HG02623 (cell line): ENCODE results near the gene FOXL1.

ENCODE experiments used
- ATAC-seq: cut with Tn5 transposase; IDR thresholded peaks from one replicate; pipeline ENCODE4 v1.9.1; 2021; ENCODE audit warnings: moderate library complexity; ENCODE audit not compliant: unreplicated experiment

The FOXL1 gene

DNA sequence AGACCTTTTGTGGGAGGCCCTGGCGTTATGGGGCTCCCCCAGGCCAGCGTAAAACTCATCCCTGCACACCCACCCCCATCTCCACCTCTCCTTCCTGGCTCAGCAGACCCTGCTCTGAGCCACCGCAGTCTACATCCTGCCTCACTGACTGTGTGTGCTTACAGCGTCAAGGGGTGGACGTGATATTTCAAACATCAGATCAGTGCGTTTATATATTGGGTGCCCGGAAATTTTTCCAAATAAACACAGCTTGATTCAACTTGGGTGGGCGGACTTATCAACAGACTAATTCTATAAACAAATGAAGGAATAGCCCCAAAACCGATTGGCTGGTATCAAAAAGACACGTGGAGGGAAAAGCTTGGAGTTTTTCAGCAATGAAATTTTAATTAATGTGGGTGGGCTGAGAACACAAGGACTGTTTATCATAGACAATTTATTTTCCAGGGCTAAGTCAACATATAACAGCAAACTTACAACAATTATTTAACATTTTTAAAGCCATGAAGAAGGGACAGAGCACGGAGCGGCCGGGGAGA lies at the start of gene FOXL1:
FOXL1 (plus strand) TSS at position 489 of the 539 bp plus-strand sequence. CDS start 175 bp downstream, outside the sequence.
- no peak for ATAC-seq

DNA sequence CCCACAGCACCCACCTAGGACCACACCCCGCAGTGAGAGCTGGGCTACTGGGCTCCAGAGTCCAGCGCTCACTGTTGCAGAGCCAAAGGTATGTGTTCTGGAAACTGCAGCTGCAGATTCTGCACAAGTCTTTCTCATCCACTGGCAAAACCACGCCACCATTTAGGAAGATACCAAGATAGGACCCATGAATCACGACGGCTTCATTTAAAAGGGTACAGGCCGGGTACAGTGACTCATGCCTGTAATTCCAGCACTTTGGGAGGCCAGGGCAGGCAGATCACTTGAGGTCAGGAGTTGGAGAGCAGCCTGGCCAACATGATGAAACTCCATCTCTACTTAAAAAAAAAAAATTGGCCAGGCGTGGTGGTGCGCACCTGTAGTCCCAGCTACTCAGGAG lies 49.2 kb upstream of the FOXL1 start:
- ATAC-seq, result no peak

DNA sequence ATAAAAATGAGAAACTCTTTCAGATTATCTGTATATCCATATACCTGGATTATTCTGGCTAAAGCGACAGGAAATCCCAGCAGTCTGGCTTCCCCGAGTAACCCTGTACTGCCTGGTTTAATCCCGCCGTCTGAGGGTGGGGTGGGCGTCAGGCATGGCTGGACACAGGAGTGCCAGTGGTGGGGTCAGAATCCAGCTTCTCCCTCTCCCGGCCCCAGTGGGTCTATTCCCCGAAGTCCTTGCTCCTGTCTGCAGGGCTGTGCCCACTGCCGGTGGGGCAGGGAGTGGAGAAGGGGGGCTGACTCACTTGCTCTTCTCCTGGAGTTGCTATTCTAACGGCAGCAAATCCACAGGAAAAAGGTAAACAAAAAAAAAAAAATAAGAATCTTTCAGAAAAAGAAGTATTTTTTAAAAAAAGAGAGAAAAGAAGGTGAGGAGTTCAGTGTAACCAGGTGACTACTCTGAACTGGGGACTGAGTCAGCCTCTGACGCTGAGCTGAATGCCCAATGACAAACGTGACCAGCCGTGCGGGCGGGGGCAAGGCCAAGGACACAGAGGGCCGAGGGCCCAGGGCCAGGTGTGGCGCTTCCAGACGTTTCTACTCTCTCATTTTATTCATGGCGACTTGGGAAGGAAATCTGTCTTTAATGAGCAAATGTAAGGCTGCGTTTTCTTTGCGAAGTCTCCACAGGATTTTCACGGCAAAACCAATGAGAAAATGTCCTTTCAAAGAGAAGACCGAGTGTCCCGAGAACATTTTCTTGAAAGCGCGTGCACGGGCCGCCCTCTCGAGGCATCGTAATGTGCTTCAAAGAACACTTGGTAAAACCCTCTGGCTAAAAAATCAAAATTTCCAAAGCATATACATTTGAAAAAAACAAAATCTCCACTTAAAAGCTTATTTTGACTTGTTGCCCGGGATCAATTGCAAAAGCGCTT lies 47.8 kb upstream of the FOXL1 start:
- ATAC-seq, result no peak

DNA sequence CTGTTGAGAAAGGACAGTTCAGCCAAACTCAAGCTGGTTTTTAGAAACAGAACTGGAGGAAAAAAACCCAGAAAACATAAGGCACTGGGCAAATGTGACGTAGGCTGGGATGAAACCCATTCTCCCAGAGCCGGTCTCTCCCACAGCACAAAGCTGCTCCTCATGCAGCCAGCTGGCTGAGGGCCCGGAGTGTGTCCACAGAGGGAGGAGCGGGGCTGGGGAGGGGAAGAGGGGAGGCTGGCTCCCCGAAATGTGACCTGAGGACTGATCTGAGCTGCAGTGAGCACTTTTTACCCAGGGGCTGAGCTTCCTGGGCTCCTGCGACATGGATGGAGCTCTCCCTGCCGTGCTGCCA lies 47.2 kb upstream of the FOXL1 start:
- ATAC-seq, result no peak

DNA sequence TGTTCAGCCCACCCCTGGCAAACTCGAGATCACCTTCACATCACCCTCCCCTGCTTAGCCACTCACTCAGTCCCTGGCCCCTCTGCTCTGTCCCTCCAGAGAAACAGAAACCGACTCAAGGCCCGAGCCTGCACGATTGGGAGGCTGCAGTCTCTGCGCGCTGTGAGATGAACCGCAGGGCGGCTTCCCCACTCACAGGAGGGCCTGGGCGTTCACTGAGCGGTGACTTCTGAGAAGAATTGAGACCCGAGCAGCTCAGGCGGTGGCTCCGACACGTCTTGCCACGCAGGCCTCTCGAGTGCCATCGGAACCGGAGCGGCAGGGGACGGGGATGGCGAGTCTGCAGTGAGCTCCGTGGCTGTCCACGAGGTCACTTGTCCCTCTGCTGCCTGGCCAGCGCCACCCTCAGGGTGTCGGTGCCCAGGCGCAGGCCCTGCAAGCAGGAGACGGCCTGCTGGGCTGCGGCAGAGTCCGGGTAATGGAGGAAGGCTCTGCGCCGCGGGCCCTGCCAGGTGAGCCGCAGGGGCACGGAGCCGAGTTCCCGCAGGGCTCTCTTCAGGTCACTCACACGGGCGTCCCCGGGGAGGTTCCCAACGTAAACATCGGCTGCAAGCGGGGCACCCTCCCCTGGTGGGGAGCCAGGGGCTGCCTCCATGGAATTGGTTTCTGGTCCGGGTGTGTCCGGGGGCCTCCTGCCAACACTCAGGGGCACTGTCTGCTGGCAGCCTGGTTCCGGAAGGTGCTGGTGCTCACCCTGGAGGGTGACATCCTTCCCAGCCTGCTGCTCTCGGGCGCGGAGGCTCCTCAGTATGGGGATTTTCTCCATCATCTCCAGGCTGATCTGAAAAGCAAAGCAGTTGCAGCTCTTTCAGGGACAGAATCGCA lies 46.5 kb upstream of the FOXL1 start:
- no peak for ATAC-seq

DNA sequence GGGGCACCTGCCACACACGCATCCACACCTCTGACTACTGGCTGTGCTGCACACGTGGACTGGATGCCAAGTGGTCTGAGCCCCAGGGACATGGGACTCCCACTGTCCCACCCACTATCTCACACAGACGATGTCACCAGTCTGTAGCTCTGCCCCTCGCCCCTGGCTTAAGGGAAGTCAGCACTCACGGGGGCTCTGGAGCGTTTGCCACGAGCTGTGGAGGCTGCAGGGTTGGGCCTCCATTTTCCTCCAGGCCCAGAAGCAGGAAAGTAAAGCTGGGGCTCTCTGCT lies 45.9 kb upstream of the FOXL1 start:
- ATAC-seq, result no peak

DNA sequence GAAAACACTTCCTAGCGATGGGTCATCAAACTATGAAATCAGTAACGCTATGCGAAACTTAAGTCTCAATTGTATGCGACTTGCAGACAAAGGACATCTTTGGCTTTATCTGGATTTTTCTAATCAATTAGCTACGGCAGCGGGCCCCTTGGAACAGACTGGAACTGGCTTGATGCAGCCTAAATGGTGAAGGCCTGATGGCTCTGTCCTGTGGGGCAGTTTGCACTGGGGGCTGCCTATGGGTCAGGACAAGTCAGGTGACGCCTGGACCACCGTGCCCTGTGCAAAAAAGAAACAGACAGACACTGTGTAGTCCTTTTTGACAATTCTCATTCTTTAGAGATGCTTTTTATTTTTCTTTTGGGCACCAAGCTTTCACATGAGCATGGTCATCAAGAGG lies 45.3 kb upstream of the FOXL1 start:
- no peak for ATAC-seq

DNA sequence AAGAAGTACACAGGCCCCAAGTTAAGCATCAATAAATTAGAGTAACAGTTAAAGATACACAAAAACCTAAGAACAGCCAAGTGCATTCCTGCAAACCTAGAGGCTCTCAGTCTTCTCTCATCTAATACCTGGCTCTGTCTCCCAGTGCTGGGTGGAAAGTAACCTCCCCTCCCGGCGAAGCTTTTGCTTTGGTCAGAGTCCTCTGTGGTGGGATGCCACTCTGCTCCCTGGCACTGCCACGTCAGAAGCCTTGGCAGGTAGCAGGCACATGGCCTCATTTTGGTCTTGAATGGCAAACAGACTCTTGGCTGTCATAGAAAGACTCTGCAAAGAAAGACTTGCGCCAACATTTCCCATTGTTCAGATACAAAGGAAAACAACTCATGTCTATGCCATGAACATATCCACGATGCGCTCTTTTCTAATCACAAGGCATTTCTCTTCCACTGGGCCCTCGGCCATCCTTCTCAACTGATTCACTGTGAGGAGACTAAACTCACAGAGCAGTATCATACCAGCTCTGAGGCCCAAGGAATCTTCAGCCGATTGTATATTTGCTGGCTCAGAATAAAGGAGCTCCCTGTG lies 44.5 kb upstream of the FOXL1 start:
- ATAC-seq, result no peak

DNA sequence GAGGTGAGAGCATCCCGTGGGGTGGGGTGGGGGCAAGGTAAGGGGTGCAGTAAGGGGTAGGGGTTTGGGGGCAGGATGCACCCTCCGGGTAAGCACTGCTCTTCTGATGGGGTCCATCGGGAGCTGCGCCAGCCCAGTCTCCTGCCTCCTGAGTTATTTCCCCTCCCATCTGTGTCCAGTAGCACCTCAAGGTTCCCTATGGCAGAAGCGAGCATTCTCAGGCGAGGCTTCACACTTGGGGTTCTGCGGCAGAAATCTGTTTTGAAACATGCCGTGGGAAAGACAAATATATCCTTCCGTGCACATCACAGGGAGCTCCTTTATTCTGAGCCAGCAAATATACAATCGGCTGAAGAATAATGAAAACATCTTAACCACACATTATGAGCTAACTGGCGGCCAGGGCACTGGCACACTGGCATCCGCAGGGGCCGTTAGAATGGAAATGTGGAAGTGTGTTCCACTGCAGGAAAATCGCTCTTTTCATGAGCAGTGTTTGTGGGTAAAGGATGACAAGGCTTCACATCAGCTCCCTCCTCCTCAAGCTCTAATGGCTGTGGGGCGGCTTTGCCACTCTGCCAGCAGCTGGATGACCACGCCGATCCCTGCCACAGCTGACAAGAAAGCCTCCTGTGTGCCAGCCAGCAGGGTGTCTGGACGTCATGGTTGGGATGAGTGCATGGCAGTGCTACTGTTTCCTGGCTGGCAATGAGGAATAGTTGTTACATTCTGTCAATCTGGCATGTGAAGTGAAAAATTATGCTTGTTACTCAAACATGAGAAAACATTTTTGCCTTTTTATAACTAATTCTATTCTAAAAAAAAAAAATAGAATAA lies 43.4 kb upstream of the FOXL1 start:
- ATAC-seq, result no peak

DNA sequence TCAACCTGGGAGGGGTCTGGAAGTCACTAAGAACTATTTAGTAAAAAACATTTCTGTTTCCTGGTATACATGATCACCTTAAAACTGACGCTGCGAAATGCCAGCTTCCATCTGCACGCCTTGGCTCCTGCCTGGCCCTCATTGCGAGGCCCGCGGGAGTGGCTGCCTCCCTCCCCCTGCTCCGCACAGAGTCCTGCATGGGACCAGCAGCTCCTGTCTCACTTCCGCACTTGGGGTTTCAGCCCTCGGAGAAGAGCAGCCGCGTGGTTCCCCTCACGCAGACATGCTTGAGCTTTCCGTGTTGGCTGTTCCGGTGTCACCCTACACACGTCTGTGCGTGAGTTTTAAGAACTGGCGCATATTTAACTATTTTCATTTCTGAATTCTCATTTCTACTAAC lies 41.7 kb upstream of the FOXL1 start:
- ATAC-seq, result no peak

DNA sequence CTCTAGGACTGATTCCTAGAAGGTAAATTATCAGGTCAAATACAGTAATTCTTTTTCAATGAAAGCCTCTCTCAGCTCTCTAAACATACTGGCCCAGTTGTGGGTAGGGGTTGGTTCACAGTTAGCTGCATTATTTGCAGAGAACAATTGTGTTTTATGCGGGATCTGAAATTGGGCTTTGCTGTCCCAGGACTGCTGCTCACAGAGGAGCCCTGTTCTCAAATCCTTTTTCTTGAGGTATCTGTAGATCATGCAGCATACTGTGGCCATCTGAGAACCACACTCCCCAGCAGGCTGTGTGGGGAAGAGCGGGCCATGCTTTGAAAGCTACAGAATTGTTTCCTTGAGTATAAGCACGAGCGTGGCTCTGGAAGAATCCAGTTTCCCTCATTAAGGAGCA lies 40.9 kb upstream of the FOXL1 start:
- no peak for ATAC-seq

DNA sequence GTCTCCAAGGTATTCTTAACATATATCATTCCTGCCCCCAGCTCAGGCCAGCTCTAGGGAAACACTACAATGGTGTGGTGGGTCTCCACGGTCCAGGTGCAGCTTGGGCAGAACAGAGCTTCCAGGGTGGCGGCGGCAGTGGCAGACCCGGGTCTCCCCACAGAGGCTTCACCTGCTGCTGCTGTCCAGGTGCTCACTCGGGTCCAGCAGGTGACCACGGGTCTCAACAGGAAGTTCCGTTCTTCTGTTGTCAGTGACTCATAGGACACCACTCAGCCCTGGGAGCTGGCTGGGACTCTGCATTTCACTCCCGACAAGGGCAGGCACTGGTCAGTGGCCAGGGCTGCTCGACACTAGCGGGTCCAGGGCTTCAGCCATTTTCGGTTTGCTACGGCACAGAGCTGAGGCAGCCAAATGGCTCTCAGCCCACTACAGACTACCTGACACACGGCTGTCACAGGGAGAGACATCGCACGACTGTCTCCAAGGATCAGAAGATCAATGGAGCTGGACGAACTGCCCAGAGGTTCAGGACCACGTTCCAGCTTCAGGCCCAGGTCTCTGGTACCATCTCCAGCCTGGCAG lies 40.1 kb upstream of the FOXL1 start:
- ATAC-seq, result no peak

DNA sequence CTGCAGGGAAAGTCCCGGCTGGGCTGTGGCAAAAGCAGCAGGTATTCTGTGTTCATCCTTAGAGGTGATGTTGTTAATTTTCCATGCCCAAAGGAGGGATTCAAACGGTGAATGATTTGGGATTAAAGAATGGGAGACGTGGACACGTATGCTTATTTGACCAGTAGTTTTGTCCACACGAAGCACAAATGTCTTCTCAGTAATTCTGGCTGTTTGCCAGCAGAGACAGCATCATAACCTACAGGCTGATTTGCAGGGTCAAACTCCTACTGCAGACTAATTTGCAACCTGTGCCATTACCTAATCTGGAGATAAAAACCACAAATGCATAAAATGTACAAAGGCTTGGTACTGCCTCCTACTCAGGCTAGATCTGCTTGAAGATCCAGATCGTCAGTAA lies 37.5 kb upstream of the FOXL1 start:
- ATAC-seq, result no peak

DNA sequence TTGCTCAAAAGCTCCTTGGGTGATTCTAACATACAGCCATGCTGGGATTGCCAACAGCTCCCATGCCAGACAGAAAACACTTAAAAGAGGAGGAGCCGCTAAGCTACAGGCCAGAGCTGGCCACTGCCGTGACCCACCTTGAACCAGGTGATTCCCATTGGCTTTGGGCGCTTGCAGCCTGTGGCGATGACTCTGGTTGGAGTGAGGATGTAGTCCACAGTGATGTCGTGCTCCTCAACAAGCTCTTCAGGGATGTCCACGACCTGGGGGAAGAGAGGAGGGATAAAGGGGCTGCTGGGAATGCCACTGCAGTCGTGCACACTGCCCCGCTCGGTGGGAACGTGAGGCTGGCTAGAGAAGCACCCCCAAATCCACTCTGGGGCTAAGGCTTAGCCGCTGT lies 36.8 kb upstream of the FOXL1 start:
- ATAC-seq, result no peak

DNA sequence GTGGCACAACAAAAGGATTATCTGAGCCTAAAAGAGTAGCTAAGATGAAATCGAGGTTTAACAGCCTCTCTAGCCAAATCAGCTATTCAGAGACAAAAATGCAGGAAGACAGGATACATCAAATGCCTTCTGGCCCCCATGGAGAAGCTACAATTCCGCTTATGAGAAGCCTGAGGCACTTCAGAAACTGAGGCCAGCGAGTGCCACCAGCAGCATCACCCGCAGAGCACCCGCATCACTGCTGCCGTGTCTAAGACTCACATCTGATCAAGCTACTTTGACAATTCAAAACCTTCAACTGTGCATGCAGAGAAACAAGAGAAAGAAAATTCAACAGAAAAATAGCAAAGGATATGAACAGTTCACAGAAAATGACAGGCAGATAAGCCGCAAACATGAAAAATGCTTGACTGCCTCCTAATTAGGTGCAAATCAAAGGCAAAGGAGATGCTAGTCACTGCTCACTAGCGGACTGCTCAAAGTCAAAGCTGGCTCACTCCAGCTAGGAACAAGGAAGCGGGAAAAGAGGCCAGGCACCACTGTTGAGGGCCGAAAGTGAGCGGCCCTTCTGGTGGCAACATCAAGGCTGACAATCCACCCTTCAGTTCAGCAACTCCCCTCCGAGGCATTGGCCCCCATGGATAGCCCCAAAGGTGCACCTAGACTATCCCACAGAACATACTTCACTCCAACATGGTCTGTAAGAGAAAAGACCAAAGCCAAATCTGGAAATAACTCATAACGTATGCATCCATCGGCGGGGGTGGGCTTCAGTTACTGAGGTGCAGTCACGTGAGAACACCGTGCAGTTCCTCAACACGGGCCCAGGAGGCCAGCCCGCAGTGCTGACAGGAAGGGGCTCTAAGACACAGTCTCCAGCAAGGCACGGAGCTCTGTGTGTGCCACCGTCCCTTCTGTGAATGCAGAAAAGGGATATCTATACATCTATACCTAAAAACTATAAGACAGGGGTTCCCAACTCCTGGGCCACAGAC lies 35.3 kb upstream of the FOXL1 start:
- ATAC-seq, result no peak

DNA sequence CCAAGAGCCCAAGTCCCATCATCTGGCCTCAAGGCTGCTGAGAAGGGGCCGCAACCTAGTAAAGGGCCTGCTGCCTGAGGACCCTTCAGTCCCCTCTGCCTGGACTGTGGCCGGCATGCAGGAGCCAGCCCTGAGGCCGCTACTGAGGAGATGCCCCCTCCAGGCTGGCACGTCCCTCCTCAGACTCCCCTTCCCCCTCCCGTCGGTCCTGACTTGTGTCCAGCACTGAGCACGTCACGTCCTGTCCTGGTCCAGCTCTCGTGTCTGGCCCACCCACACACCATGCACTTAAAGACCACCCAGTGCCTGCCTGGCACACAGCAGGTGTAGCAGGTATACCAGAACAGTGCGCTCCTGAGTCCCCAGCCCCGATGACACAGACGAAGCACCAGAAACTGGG lies 32.9 kb upstream of the FOXL1 start:
- no peak for ATAC-seq

DNA sequence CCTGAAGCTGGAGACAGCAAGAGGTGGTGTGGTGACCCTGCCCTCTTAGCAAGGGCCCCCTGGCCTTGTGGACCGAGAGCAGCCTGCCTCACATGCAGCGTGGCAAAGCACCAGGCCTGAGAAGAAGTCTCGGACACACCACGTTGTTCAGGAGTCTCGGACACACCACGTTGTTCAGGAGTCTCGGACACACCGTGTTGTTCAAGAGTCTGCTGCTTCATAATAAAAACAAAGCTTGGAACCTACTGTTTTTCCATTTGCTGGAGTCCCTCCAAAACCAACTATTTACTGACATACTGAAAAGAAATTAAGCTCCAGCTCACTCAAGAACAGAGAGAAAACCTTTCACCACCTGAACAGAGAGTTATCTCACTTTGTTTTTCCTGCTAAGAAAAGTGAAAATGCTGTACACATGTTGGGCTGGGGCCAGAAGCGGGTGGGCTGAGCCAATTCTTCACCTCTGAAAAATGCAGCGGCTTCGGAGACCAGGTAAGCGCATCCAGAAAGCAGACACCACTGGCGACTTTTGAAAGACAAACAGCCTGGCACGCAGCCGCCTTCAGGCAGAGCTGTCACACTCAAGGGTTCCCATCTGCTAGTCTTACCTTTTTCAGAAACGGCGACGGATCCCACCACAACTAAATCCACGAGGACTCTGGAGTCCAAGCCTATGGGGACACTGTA lies 32.3 kb upstream of the FOXL1 start:
- no peak for ATAC-seq

DNA sequence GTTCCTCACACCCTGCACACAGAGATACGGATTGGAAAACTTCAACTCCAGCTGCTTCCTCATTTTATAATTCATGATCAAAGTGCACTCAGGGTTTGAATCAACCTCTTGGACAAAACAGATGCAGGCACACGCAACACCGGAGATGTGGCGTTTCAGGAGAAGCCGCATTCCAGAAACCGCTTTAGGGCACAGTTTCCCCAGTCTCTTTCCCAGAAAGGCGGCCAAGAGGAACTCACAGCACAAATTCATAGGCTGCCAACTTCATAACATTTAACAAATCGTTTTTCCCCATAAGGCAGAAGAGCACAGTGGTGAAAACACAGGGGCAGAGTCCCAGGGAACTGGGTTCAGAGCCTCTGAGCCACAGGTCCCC lies 31.7 kb upstream of the FOXL1 start:
- ATAC-seq, result no peak

DNA sequence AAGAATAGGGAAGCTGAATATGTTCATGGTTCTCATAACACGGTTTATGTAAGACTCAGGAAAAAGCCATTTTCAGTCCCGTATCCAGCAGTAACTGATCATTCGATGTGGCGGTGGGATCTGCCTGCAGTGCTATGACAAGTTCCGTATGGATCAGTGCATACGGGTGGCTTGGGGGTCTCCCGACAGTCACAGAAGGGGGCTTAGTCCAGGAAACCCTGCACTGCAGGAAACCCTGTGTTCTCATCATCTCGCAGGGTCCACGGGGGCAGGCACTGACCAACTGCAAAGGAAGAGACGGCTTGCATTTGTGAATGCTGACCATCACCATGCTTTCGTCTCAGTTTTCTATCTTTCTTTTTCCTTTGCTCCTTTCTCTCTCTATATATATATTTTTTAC lies 31.1 kb upstream of the FOXL1 start:
- ATAC-seq, result no peak
